AG04449 (cell line): ENCODE results near the gene TSHB.

Source experiments
- CTCF ChIA-PET: fragments of 350-600 bp; formaldehyde crosslinking; extraction: SDS; loops from one replicate; lab custom pipeline; 2021; ENCODE audit warnings: antibody characterized with exemption; lab: Yijun Ruan, JAX
- POLR2A ChIA-PET: fragments of 400-600, 350-600 bp; formaldehyde crosslinking; extraction: SDS; loops from one replicate; lab custom pipeline; 2020; ENCODE audit warnings: antibody characterized with exemption, inconsistent platforms; lab: Yijun Ruan, JAX
- DNase-seq: peaks from one replicate; pipeline ENCODE4 v3.0.0-alpha.2; 2010; ENCODE audit warnings: low read depth, low spot score
- H3K4me3 ChIP-seq: 2 replicates; pipeline ENCODE4 v1.5.1; 2011; ENCODE audit warnings: low read depth, mild to moderate bottlenecking, control low read depth, low read length
- TF ChIP-seq, protein P1 (sequence below): IDR thresholded peaks from one replicate; pipeline ENCODE4 v1.5.1; 2011; ENCODE audit warnings: mild to moderate bottlenecking, moderate library complexity, low read length, control low read depth, inconsistent platforms; ENCODE audit not compliant: insufficient read depth; ENCODE audit errors: missing control alignments

TSHB gene

DNA sequence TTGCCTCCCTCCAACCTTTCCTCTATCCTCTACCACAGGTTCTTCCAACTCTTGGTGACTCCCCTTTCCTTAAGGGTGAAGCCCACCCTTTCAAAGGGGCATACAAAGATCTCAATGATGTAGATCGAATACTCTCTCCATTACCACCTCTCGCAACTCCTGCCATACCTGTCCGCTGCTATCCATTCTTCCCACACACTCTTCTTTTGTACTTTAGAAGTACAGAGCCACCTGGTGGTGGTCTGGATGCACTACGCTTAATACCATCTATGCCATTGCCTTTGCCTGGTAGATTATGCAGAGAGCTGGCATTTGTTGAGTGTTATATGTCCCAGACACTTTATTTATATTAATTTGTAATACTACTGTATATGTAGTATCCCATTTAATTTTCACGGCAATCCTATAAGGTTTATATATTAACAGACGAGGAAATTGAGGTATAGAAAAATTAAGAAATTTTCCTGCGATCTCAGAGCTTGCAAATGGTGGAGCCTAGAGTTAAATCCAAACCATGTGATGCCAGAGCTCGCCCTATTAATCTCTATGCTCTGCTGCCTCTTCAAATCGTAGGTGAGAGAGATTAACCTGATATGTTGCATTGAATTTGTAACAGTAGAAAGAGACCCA, 22.9 kb downstream of the TSHB start:
- TF ChIP-seq, protein P1, sequence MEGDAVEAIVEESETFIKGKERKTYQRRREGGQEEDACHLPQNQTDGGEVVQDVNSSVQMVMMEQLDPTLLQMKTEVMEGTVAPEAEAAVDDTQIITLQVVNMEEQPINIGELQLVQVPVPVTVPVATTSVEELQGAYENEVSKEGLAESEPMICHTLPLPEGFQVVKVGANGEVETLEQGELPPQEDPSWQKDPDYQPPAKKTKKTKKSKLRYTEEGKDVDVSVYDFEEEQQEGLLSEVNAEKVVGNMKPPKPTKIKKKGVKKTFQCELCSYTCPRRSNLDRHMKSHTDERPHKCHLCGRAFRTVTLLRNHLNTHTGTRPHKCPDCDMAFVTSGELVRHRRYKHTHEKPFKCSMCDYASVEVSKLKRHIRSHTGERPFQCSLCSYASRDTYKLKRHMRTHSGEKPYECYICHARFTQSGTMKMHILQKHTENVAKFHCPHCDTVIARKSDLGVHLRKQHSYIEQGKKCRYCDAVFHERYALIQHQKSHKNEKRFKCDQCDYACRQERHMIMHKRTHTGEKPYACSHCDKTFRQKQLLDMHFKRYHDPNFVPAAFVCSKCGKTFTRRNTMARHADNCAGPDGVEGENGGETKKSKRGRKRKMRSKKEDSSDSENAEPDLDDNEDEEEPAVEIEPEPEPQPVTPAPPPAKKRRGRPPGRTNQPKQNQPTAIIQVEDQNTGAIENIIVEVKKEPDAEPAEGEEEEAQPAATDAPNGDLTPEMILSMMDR: peak; percentile 75
- H3K4me3 ChIP-seq: no peak overlapping the region
- no peak for DNase-seq
- CTCF ChIA-PET: interaction anchor here (0.7 to 6.8 kb wide), 32 partner anchors 12 to 730 kb away, joined by 3 to 104 read pairs (median 4); no protein-coding TSS in a partner anchor
- POLR2A ChIA-PET: no interaction called here

DNA sequence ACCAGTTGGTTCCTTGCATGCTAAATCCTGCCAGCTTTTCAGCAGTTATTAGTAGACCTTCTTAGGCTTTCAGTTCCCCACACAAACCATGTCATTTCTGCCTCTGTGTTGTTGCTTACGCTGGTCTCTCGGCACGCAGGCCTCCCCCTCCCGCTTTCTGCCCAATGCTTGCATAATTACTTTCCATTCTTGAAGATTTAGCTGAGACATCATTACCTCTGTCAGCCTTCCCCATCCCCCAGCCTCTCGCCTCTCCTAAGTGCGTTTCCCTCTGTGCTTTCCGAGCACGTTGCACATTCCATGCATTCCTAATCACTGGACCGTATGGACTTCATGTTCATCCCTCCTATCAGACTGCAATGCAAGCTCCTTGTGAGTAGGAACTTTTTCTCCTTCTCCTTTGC, 26.8 kb downstream of the TSHB start:
- H3K4me3 ChIP-seq: peak overlapping the region; percentile 13; the same call in 1 of the 2 replicates
- TF ChIP-seq, protein P1: no peak
- ChIA-PET CTCF (interaction anchor here (0.7 to 6.8 kb wide), 8 partner anchors 8 to 539 kb away, joined by 3 to 104 read pairs (median 4); no protein-coding TSS in a partner anchor), POLR2A (no interaction called here)
- DNase-seq: peak; percentile 60

DNA sequence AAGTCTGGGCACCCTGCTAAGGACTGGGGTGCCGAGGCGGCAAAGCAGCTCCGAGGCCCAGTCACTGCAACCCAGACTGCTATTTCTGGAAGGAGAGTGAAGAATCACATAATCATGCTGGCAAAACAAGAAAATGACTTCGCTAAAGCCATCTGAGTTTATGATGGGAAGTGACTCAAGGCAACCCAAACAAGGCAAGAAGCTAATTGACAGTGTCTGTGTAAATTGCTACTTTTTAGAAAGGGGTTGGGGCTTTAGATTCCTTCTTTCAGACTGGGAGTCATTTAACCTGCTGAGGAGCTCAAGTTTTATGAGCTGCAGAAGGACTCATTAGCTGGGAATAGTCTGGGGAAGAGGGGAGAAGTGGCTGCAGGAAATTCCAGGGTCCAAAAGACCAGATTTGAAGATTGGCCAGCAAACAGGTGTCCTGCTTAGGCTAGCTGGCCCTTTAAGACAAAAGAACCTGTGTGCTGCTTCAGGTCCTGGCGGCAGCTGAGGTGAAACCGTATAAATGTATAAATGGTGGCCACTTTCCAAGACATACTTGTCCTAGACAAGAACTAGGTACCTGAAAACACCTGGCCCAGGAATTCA, 28.1 kb downstream of the TSHB start:
- no peak overlapping the region for H3K4me3 ChIP-seq
- ChIA-PET CTCF (interaction anchor here (1.2 to 1.8 kb wide), 3 partner anchors 15 to 78 kb away, joined by 3 to 8 read pairs (median 7); no protein-coding TSS in a partner anchor), POLR2A (interaction anchor here (0.9 kb wide), 1 partner anchor 17 kb away, joined by 3 read pairs; no protein-coding TSS in a partner anchor)
- no peak for DNase-seq
- TF ChIP-seq, protein P1: no peak

GRCh38 chr1:115059316-115059715, 29.7 kb downstream of the TSHB start:
- H3K4me3 ChIP-seq: no peak overlapping the region
- CTCF ChIA-PET: no interaction called here
- TF ChIP-seq, protein P1: no peak
- POLR2A ChIA-PET: no interaction called here
- DNase-seq: peak; percentile 19

DNA sequence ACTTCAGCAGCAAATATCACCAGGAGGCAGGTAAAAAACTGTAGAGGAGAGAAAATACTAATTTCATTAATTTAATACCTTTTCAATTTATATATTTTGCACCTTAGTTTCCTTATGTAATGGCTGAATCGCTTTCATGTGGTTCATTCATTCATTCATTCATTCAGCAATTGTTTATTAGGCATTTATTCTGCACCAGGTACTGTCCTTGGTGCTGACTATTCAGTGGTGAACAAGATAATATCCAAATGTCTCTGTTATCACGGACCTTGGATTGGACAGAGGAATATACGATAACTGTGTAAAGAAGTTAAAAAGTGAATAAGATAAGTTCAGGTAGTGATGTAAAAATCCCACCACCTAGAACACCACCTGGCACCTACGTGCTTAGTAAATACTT, 30.9 kb downstream of the TSHB start:
- ChIA-PET CTCF (no interaction called here), POLR2A (no interaction called here)
- TF ChIP-seq, protein P1: no peak
- DNase-seq: no peak
- no peak overlapping the region for H3K4me3 ChIP-seq

GRCh38 chr1:115062542-115063004, 32.9 kb downstream of the TSHB start:
- ChIA-PET CTCF (interaction anchor here (7.5 kb wide), 1 partner anchor 10 kb away, joined by 51 read pairs; no protein-coding TSS in a partner anchor), POLR2A (no interaction called here)
- DNase-seq: no peak

More at GRCh38 chr1:115062542-115063004, 32.9 kb downstream of the TSHB start:
- H3K4me3 ChIP-seq: no peak overlapping the region
- TF ChIP-seq, protein P1: no peak
